ENCODE data around the gene VWA8. TPM values are rescaled to one million over a fixed set of nuclear protein-coding genes. Genes with fewer than 3 reads are reported as not detected.
"Not testable (repeated sequence)": the region's sequence is repeated elsewhere in the genome, so short reads cannot be mapped to it uniquely, and the experiment has no call there.

VWA8 gene
- total and polyA plus RNA-seq, 2 experiments from 2014 or later: 6.3 to 24.6 TPM

DNA sequence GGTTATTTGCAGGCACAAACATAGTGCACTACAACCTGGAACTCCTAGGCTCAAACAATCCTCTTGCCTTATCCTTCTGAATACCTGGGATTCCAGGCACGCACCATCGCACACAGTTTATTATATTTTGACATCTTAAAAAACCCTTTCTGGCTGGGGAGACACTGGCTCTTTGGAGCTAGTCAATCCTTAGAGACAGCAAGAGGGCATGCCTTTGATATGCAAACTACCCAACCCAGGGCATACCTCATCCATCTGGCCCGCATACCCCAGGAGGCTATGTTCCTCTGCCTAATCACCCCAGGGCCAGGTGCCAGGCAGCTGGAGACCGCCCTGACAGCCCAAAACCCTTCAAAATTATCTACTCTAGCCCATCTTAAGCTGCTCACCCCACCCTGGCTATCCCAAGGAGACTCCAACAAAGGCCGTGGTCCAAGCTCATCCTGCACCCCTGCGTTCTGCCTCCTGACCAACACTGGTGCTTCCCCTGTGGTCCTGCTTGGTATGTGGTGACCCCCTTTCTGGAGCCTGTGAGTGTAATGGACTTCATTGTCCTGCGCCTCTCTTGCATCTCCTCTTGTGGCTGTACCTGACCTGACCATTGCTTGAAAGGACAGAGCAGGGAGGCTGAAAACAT is 417.1 kb downstream of the VWA8 start (continued):
- TF ChIP-seq, protein P1, sequence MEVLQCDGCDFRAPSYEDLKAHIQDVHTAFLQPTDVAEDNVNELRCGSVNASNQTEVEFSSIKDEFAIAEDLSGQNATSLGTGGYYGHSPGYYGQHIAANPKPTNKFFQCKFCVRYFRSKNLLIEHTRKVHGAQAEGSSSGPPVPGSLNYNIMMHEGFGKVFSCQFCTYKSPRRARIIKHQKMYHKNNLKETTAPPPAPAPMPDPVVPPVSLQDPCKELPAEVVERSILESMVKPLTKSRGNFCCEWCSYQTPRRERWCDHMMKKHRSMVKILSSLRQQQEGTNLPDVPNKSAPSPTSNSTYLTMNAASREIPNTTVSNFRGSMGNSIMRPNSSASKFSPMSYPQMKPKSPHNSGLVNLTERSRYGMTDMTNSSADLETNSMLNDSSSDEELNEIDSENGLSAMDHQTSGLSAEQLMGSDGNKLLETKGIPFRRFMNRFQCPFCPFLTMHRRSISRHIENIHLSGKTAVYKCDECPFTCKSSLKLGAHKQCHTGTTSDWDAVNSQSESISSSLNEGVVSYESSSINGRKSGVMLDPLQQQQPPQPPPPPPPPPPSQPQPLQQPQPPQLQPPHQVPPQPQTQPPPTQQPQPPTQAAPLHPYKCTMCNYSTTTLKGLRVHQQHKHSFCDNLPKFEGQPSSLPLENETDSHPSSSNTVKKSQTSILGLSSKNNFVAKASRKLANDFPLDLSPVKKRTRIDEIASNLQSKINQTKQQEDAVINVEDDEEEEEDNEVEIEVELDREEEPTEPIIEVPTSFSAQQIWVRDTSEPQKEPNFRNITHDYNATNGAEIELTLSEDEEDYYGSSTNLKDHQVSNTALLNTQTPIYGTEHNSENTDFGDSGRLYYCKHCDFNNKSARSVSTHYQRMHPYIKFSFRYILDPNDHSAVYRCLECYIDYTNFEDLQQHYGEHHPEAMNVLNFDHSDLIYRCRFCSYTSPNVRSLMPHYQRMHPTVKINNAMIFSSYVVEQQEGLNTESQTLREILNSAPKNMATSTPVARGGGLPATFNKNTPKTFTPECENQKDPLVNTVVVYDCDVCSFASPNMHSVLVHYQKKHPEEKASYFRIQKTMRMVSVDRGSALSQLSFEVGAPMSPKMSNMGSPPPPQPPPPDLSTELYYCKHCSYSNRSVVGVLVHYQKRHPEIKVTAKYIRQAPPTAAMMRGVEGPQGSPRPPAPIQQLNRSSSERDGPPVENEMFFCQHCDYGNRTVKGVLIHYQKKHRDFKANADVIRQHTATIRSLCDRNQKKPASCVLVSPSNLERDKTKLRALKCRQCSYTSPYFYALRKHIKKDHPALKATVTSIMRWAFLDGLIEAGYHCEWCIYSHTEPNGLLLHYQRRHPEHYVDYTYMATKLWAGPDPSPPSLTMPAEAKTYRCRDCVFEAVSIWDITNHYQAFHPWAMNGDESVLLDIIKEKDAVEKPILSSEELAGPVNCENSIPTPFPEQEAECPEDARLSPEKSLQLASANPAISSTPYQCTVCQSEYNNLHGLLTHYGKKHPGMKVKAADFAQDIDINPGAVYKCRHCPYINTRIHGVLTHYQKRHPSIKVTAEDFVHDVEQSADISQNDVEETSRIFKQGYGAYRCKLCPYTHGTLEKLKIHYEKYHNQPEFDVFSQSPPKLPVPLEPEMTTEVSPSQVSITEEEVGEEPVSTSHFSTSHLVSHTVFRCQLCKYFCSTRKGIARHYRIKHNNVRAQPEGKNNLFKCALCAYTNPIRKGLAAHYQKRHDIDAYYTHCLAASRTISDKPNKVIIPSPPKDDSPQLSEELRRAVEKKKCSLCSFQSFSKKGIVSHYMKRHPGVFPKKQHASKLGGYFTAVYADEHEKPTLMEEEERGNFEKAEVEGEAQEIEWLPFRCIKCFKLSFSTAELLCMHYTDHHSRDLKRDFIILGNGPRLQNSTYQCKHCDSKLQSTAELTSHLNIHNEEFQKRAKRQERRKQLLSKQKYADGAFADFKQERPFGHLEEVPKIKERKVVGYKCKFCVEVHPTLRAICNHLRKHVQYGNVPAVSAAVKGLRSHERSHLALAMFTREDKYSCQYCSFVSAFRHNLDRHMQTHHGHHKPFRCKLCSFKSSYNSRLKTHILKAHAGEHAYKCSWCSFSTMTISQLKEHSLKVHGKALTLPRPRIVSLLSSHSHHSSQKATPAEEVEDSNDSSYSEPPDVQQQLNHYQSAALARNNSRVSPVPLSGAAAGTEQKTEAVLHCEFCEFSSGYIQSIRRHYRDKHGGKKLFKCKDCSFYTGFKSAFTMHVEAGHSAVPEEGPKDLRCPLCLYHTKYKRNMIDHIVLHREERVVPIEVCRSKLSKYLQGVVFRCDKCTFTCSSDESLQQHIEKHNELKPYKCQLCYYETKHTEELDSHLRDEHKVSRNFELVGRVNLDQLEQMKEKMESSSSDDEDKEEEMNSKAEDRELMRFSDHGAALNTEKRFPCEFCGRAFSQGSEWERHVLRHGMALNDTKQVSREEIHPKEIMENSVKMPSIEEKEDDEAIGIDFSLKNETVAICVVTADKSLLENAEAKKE (CRISPR knock-in tag; IDR thresholded peaks at IDR 0.05): no peak
- TF ChIP-seq JUNB (IDR thresholded peaks at IDR 0.05; ENCODE audit: unreplicated experiment) (no peak), STAT1 (IDR thresholded peaks at IDR 0.05; ENCODE audit: unreplicated experiment) (no peak), POLR2AphosphoS5 (IDR thresholded peaks at IDR 0.05; ENCODE audit: low read depth) (no peak)

DNA sequence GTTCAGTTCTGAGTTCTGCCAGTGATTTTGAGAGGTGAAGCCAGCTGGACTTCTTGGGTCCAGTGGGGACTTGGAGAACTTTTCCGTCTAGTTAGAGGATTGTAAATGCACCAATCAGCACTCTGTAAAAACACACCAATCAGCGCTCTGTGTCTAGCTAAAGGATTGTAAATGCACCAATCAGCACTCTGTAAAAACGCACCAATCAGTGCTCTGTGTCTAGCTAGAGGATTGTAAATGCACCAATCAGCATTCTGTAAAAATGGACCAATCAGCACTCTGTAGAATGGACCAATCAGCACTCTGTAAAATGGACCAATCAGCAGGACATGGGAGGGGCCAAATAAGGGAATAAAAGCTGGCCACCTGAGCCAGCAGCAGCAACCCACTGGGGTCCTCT is 418.1 kb downstream of the VWA8 start:
- not testable (repeated sequence) for H3K27me3 ChIP-seq (ENCODE audit: insufficient read depth); H3K79me2 ChIP-seq (replicated peaks; ENCODE audit: insufficient read depth); H3K27me3 Mint-ChIP-seq (ENCODE audit: insufficient read depth, low read depth, poor library complexity); DNase-seq (ENCODE audit: low spot score); H3K27ac ChIP-seq (ENCODE audit: low read depth); H3K4me3 Mint-ChIP-seq; ATAC-seq; H3F3A ChIP-seq (replicated peaks; ENCODE audit: low read depth); H2AFZ ChIP-seq; H4K20me1 ChIP-seq (replicated peaks; ENCODE audit: insufficient read depth); H3K4me3 ChIP-seq; H3K27ac Mint-ChIP-seq; H3K4me2 ChIP-seq; H3K36me3 ChIP-seq (ENCODE audit: insufficient read depth); H3K4me1 ChIP-seq (ENCODE audit: insufficient read depth); H3K9me2 ChIP-seq (ENCODE audit: insufficient read depth)
- Mint-ChIP-seq H3K9me3 (peaks cover 36% of the 10 kb centered on the region), H3K36me3 (ENCODE audit: low read depth) (peaks cover 14% of the 10 kb centered on the region), H3K4me1 (peaks cover 19% of the 10 kb centered on the region)

DNA sequence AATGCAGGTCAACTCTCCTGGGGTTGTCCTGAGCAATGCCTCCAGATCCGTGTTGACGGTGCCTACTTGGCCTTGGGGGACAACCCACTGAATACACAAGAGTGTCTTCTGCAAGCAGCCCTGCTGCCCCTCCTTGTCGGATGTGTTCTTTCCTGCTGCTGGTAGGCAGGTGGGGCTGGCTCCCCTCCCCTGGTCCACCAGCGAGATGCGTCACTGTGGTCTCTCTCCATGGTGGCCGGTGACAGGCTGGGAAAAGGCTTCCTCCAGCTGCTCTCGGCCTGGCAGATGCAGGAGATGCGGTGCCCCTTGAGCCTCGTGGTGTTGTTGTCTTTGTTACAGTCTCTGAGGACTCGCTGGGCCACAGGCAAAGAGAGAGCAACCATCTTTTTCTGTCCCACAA is 418.6 kb downstream of the VWA8 start:
- Mint-ChIP-seq H3K4me1 (peaks cover 15% of the 10 kb centered on the region), H3K4me3 (no peak overlapping the region), H3K27me3 (ENCODE audit: insufficient read depth, low read depth, poor library complexity) (peaks cover 10% of the 10 kb centered on the region), H3K27ac (no peak overlapping the region), H3K36me3 (ENCODE audit: low read depth) (peaks cover 14% of the 10 kb centered on the region), H3K9me3 (peaks cover 36% of the 10 kb centered on the region)
- no peaks in the 10 kb centered on the region for H3K79me2 ChIP-seq (replicated peaks; ENCODE audit: insufficient read depth)
- no peaks in the 10 kb centered on the region for H3K36me3 ChIP-seq (ENCODE audit: insufficient read depth)
- H3K4me2 ChIP-seq: no peak overlapping the region
- DNase-seq (ENCODE audit: low spot score) (no peak), ATAC-seq (no peak)
- H3K4me3 ChIP-seq: no peak overlapping the region
- no peak overlapping the region for H3K27ac ChIP-seq (ENCODE audit: low read depth)
- H3F3A ChIP-seq (replicated peaks; ENCODE audit: low read depth): no peaks in the 10 kb centered on the region
- TF ChIP-seq POLR2AphosphoS5 (IDR thresholded peaks at IDR 0.05; ENCODE audit: low read depth) (no peak), ZNF114 (CRISPR knock-in tag; IDR thresholded peaks at IDR 0.05) (no peak), ZNF331 (CRISPR knock-in tag; IDR thresholded peaks at IDR 0.05; ENCODE audit: low read depth) (no peak)
- no peaks in the 10 kb centered on the region for H3K27me3 ChIP-seq (ENCODE audit: insufficient read depth)
- no peaks in the 10 kb centered on the region for H3K9me2 ChIP-seq (ENCODE audit: insufficient read depth)
- no peaks in the 10 kb centered on the region for H3K4me1 ChIP-seq (ENCODE audit: insufficient read depth)
- H4K20me1 ChIP-seq (replicated peaks; ENCODE audit: insufficient read depth): no peaks in the 10 kb centered on the region
- no peak overlapping the region for H2AFZ ChIP-seq

Data from GM23338 (cell line).